Measurements from ENCODE around the gene CNOT6.

CNOT6 gene

DNA sequence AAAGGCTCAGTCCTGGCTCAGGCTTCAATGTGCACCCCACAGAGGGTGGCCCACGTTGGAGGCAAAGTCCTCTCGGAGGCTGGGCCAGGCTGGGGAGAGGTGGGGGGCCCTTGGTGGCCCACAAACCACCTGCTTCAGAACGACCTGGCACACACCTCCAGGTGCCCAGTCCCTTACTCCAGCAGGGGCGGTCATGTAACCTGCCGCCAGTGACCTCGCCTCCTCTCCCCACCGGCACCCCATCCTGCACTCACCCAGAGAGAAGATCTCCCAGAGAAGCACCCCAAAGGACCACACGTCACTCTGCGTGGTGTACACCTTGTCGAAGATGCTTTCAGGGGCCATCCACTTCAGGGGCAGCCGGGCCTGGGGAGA lies 119.6 kb downstream of the CNOT6 start:
- DNase-seq: no peak

DNA sequence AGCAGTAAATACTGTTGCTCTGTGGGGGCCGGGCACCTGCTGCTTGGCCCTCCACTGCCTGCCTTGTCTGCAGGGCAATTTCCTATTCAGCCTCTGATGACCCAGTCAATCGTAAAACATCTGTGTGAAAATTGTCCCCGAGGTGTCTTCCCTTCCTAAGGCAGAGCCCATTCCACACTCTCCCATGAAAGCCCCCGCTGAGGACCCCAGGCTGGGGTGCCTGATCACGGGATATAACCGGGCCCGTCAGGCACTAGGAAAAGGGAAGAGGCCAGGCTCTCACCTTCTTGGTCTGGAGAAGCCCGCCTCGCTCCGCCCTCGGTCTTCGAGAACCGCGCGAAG lies 124.3 kb downstream of the CNOT6 start:
- DNase-seq: no peak

- peak in 8 of 56 donors; percentile 5 to 22 (median 10) for DNase-seq
Observed at GRCh38 chr5:180618829-180619562, 124.8 kb downstream of the CNOT6 start.

- DNase-seq: no peak
Observed at GRCh38 chr5:180619563-180619915, 125.4 kb downstream of the CNOT6 start.

GRCh38 chr5:180620014-180620413 lies 125.8 kb downstream of the CNOT6 start:
- no peak for DNase-seq

DNA sequence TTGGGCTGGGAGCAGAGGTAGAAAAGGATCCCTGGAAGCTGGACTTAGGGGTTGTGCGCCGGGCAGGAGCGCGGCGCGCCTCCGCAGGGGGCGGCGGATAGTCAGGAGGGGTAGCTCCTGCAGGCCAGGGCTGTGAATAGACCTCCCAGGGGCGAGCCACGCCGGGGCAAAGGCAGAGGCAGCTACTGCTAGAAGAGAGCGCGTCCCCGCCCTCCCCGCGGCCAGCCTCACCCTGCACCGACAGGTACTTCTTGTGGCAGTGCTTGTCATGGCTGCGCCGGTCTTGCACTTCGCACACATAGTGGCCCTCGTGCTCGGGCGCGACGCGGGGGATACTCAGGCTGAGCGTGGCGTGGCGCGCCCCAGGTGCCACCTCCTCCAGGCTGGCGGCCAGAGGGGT lies 127.1 kb downstream of the CNOT6 start:
- DNase-seq: no peak

GRCh38 chr5:180622910-180623309 lies 128.7 kb downstream of the CNOT6 start:
- DNase-seq: no peak

DNA sequence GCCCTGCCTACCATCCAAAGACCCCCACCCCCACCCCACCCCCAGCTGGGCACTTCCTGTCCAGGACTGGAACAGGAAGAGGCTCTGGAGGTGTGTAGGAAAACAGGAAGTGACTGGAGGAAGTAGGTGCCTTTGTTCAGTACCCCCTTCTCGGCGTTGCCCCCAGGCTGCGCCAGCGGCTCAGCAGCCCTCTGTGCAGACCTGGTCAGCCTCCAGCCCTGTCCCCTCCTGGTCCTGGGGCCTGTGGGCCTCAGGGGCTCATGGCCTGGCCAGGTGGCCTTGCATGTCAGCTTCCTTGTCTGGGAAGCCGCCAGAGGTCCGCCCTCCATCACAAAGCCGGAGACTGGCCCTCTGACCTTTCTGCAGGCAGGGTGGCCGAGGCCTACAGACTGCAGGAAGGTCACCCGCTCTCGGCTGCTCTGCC lies 129.2 kb downstream of the CNOT6 start:
- no peak for DNase-seq

- no peak for DNase-seq
Observed at GRCh38 chr5:180623844-180624243, 129.7 kb downstream of the CNOT6 start.

GRCh38 chr5:180624587-180624986 lies 130.4 kb downstream of the CNOT6 start:
- no peak for DNase-seq

- no peak for DNase-seq
Observed at GRCh38 chr5:180625125-180625790, 131.1 kb downstream of the CNOT6 start.

GRCh38 chr5:180625791-180626660 lies 131.8 kb downstream of the CNOT6 start:
- no peak for DNase-seq

DNA sequence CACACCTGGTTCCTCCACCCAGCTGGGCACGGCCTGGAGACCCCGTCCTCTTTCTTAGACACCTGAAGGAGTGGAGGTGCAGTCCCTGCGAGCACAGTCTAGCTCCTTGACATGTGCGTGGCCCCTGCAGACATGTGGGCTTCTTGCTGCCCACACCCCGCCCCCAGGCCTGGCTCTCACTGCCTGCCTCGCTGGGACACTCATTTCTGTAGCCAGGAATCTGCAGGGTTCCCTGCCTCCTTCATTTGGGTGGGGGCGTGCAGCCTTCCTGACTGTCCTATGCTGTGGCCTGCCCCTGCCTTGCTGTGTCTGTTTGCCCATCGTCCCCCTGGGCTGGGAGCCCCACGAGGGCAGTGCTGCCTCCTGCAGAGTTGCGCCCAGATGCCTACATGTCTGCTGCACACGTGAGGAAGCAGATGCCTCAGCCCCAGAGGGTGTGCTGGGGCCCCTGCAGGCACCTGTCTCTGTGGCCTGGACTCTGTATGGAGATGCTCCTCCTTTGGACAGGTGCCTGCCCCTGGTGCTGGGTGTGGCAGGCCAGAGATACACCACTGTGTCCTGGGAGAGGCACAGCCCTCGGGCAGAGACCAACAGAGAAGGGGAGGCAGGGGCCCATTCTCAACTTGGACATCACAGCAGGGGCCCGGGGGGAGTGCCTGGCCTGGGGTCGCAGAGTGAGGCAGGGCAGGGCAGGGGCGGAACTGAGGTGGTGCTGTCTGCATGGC lies 132.6 kb downstream of the CNOT6 start:
- DNase-seq: no peak

GRCh38 chr5:180627386-180628120 lies 133.4 kb downstream of the CNOT6 start:
- DNase-seq: no peak
